ENCODE measurements around the gene SLC9A9.
"Not testable (repeated sequence)": the region's sequence is repeated elsewhere in the genome, so short reads cannot be mapped to it uniquely, and the experiment has no call there.

Gene SLC9A9

DNA sequence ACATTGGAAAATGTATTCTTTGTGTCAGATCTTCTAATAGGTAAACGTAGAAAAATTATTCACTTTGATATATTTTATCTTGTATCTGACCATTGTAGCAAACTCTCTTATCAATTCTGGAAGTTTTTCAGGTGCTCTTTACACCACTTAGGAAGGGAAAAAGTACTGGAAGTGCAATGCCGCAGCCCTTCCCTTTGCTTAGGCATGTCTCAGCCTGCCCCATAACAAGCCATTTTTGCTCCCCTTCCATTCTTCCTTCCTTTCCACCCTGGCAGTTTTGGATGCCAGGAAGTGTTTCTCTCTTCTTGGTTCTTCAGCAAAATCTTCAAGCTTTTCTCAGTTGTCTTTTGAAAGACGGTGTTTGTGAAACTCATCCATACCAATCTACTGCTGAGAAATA is 34.9 kb upstream of the SLC9A9 start:
- H3K4me3 ChIP-seq (ENCODE audit: low read length), result no peak overlapping the region
- no peaks in the 10 kb centered on the region for H4K20me1 ChIP-seq (ENCODE audit: insufficient read depth, low read length)
- H3K36me3 ChIP-seq (replicated peaks; ENCODE audit: low read depth, low read length), result no peaks in the 10 kb centered on the region
- H3K27me3 ChIP-seq (ENCODE audit: low read depth, low read length), result no peaks in the 10 kb centered on the region
- H3K4me1 ChIP-seq (ENCODE audit: low read length), result peaks cover 7% of the 10 kb centered on the region; the same call in 1 of the 2 replicates
- TF ChIP-seq CTCF (IDR thresholded peaks at IDR 0.05; ENCODE audit: low read depth, low read length) (no peak), EZH2phosphoT487 (IDR thresholded peaks at IDR 0.05; ENCODE audit: low read depth) (no peak)
- no peak overlapping the region for H3K9ac ChIP-seq (ENCODE audit: low read length)
- no peaks in the 10 kb centered on the region for H3K9me3 ChIP-seq (ENCODE audit: insufficient read depth, low read length)
- H3K27ac ChIP-seq (ENCODE audit: low read length), result no peak overlapping the region
- no peak overlapping the region for H3K4me2 ChIP-seq (ENCODE audit: low read length)
- H3K79me2 ChIP-seq (ENCODE audit: low read length), result no peaks in the 10 kb centered on the region
- no peak overlapping the region for H2AFZ ChIP-seq (ENCODE audit: low read depth, low read length)

DNA sequence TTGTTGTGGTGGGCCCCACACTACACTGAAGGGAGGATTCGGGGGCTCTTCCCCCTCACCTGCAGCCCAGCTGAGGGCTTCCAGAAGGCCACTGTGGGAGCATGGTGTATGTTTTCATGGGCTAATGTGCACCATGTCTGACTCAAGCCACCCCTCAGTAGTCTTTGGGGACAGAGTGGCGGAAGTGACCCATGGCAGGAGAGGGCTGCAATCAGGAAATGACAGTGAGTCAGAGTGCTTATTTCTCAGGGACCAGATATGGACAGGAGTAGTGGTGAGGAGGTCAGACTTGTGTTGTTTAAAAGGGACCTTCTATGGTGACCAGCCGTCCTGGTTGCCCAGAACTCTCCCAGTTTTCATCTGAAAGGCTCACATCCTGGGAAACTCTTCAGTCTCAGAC is 32.8 kb upstream of the SLC9A9 start:
- Histone ChIP-seq H3K4me1 (ENCODE audit: low read length) (no peaks in the 10 kb centered on the region), H3K9ac (ENCODE audit: low read length) (no peak overlapping the region), H2AFZ (ENCODE audit: low read depth, low read length) (no peak overlapping the region), H3K27me3 (ENCODE audit: low read depth, low read length) (no peaks in the 10 kb centered on the region), H3K4me2 (ENCODE audit: low read length) (no peak overlapping the region), H3K27ac (ENCODE audit: low read length) (no peak overlapping the region), H3K9me3 (ENCODE audit: insufficient read depth, low read length) (no peaks in the 10 kb centered on the region), H4K20me1 (ENCODE audit: insufficient read depth, low read length) (no peaks in the 10 kb centered on the region), H3K79me2 (ENCODE audit: low read length) (no peaks in the 10 kb centered on the region), H3K4me3 (ENCODE audit: low read length) (no peak overlapping the region), H3K36me3 (replicated peaks; ENCODE audit: low read depth, low read length) (no peaks in the 10 kb centered on the region)
- TF ChIP-seq EZH2phosphoT487 (IDR thresholded peaks at IDR 0.05; ENCODE audit: low read depth), result no peak
- no peak for TF ChIP-seq CTCF (IDR thresholded peaks at IDR 0.05; ENCODE audit: low read depth, low read length)

- H3K4me2 ChIP-seq (ENCODE audit: low read length), result no peak overlapping the region
- H2AFZ ChIP-seq (ENCODE audit: low read depth, low read length), result no peak overlapping the region
- peaks cover 9% of the 10 kb centered on the region; the same call in 1 of the 2 replicates for H3K4me1 ChIP-seq (ENCODE audit: low read length)
- no peak overlapping the region for H3K4me3 ChIP-seq (ENCODE audit: low read length)
- no peaks in the 10 kb centered on the region for H3K79me2 ChIP-seq (ENCODE audit: low read length)
- no peaks in the 10 kb centered on the region for H4K20me1 ChIP-seq (ENCODE audit: insufficient read depth, low read length)
- H3K9ac ChIP-seq (ENCODE audit: low read length), result no peak overlapping the region
- H3K9me3 ChIP-seq (ENCODE audit: insufficient read depth, low read length), result no peaks in the 10 kb centered on the region
- no peaks in the 10 kb centered on the region for H3K36me3 ChIP-seq (replicated peaks; ENCODE audit: low read depth, low read length)
- TF ChIP-seq EZH2phosphoT487 (IDR thresholded peaks at IDR 0.05; ENCODE audit: low read depth) (no peak), CTCF (IDR thresholded peaks at IDR 0.05; ENCODE audit: low read depth, low read length) (no peak)
- no peak overlapping the region for H3K27ac ChIP-seq (ENCODE audit: low read length)
- H3K27me3 ChIP-seq (ENCODE audit: low read depth, low read length), result no peaks in the 10 kb centered on the region
Measured at GRCh38 chr3:143875546-143875945, 27.3 kb upstream of the SLC9A9 start.

DNA sequence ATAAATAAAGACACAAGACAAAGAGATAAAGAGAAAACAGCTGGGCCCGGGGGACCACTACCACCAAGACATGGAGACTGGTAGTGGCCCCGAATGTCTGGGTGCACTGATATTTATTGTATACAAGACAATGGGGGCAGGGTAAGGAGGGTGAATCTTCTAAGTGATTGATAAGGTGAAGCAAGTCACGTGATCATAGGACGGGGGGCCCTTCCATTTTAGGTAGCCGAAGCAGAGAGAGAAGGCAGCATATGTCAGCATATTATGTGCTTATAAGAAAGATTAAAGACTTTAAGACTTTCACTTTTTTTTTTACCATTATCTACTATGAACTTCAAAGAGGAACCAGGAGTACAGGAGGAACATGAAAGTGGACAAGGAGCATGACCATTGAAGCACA is 25.3 kb upstream of the SLC9A9 start:
- H3K9me3 ChIP-seq (ENCODE audit: insufficient read depth, low read length); H3K4me2 ChIP-seq (ENCODE audit: low read length); H3K4me3 ChIP-seq (ENCODE audit: low read length); H2AFZ ChIP-seq (ENCODE audit: low read depth, low read length); H4K20me1 ChIP-seq (ENCODE audit: insufficient read depth, low read length); H3K79me2 ChIP-seq (ENCODE audit: low read length); H3K27ac ChIP-seq (ENCODE audit: low read length); H3K27me3 ChIP-seq (ENCODE audit: low read depth, low read length); H3K9ac ChIP-seq (ENCODE audit: low read length); H3K36me3 ChIP-seq (replicated peaks; ENCODE audit: low read depth, low read length): not testable (repeated sequence)
- H3K4me1 ChIP-seq (ENCODE audit: low read length), result peaks cover 13% of the 10 kb centered on the region; the same call in 1 of the 2 replicates

DNA sequence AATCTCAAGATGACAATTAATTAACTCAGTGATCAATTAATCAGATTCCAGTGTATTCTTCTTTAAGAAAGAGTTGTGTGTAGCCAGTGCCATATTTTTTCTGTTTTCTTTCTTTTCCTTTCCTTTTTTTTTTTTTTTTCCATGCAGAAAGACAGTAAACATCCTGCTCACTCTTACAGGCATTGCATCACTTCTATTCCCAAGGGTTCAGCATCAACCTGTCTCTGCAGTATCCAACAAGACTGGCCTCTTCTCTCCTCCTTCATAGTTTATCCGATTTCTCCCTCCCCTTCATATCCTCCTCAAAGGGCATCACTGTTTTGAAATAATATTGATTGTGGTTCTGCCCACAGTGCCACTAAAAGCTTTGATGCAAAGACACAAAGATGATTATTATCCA is 17.0 kb upstream of the SLC9A9 start:
- H3K4me2 ChIP-seq (ENCODE audit: low read length), result no peak overlapping the region
- no peaks in the 10 kb centered on the region for H3K27me3 ChIP-seq (ENCODE audit: low read depth, low read length)
- H4K20me1 ChIP-seq (ENCODE audit: insufficient read depth, low read length), result no peaks in the 10 kb centered on the region
- peaks cover 2% of the 10 kb centered on the region; the same call in 1 of the 2 replicates for H3K4me1 ChIP-seq (ENCODE audit: low read length)
- H3K9me3 ChIP-seq (ENCODE audit: insufficient read depth, low read length), result no peaks in the 10 kb centered on the region
- no peak overlapping the region for H3K9ac ChIP-seq (ENCODE audit: low read length)
- no peaks in the 10 kb centered on the region for H3K79me2 ChIP-seq (ENCODE audit: low read length)
- no peaks in the 10 kb centered on the region for H3K36me3 ChIP-seq (replicated peaks; ENCODE audit: low read depth, low read length)
- TF ChIP-seq EZH2phosphoT487 (IDR thresholded peaks at IDR 0.05; ENCODE audit: low read depth) (no peak), CTCF (IDR thresholded peaks at IDR 0.05; ENCODE audit: low read depth, low read length) (no peak)
- H3K4me3 ChIP-seq (ENCODE audit: low read length), result no peak overlapping the region
- H3K27ac ChIP-seq (ENCODE audit: low read length), result no peak overlapping the region
- no peak overlapping the region for H2AFZ ChIP-seq (ENCODE audit: low read depth, low read length)
